H1 (cell line): ENCODE measurements around the gene ARHGDIB. TPM values are rescaled to one million over a fixed set of nuclear protein-coding genes. Genes with fewer than 3 reads are reported as not detected.

Experiments used
- CTCF ChIA-PET: fragments of 300-600 bp; sonication (Branson Sonifier 250); formaldehyde crosslinking; loops from one replicate; lab custom pipeline; 2021; ENCODE audit not compliant: partially characterized antibody; lab: Charles Lee
- POLR2A ChIA-PET: fragments of 300-600 bp; sonication (Branson Sonifier 250); formaldehyde crosslinking; loops from one replicate; lab custom pipeline; 2021; ENCODE audit warnings: inconsistent platforms; ENCODE audit not compliant: partially characterized antibody; lab: Charles Lee
- DNase-seq, 2 experiments: peaks; one replicate each; pipeline versions ENCODE4 v3.0.0 to v3.0.0-alpha.2; 2010 to 2022; ENCODE audit warnings: low spot score in 2 of 2, low read depth in 1 of 2, mixed read lengths in 1 of 2
- FAIRE-seq: peaks from 2 replicates; lab custom pipeline; 2011; peaks lifted over from hg19 to GRCh38; lab: Jason Lieb, UNC
- H2AFZ ChIP-seq: 2 replicates; pipeline ENCODE4 v1.8.1; 2012; ENCODE audit warnings: low read length, inconsistent platforms
- H2AK5ac ChIP-seq: 2 replicates; pipeline ENCODE4 v1.6.1; 2013; ENCODE audit warnings: low read depth, low read length
- H2BK120ac ChIP-seq: replicated peaks from 2 replicates; pipeline ENCODE3; 2013; ENCODE audit warnings: low read depth, low read length, inconsistent platforms
- H2BK12ac ChIP-seq: 2 replicates; pipeline ENCODE4 v1.6.1; 2013; ENCODE audit warnings: low read depth, low read length
- H2BK15ac ChIP-seq: 2 replicates; pipeline ENCODE4 v1.6.1; 2013; ENCODE audit warnings: low read length
- H2BK20ac ChIP-seq: 2 replicates; pipeline ENCODE4 v1.6.1; 2013; ENCODE audit warnings: low read length
- H2BK5ac ChIP-seq: 2 replicates; pipeline ENCODE4 v1.6.1; 2013; ENCODE audit warnings: low read depth, low read length
- H3K14ac ChIP-seq: 2 replicates; pipeline ENCODE4 v1.6.1; 2013; ENCODE audit warnings: inconsistent platforms; ENCODE audit not compliant: insufficient read length
- H3K18ac ChIP-seq: 2 replicates; pipeline ENCODE4 v1.6.1; 2013; ENCODE audit warnings: low read length; ENCODE audit errors: extremely low read depth
- H3K23ac ChIP-seq: 2 replicates; pipeline ENCODE4 v1.6.1; 2013; ENCODE audit warnings: inconsistent platforms; ENCODE audit not compliant: insufficient read length
- H3K23me2 ChIP-seq: 2 replicates; pipeline ENCODE4 v1.6.1; 2013; ENCODE audit warnings: low read depth, low read length
- H3K27ac ChIP-seq: 2 replicates; pipeline ENCODE4 v1.6.1; 2011; ENCODE audit warnings: low read depth, low read length, inconsistent platforms
- H3K27me3 ChIP-seq, 4 experiments: replicated peaks in 1 of 4; 1 replicate in 1 of 4; 2 replicates in 3 of 4; pipeline versions ENCODE4 v1.6.1 to v1.8.1; 2011 to 2013; ENCODE audit warnings: low read length in 3 of 4, mild to moderate bottlenecking in 3 of 4, inconsistent platforms in 2 of 4, mixed read lengths in 2 of 4, moderate library complexity in 1 of 4; ENCODE audit not compliant: control insufficient read depth in 3 of 4, insufficient read depth in 3 of 4; ENCODE audit errors: extremely low read depth in 1 of 4
- H3K36me3 ChIP-seq, 4 experiments: 2 replicates each; pipeline versions ENCODE4 v1.6.1 to v1.8.1; 2011 to 2013; ENCODE audit warnings: mild to moderate bottlenecking in 4 of 4, low read length in 3 of 4, moderate library complexity in 2 of 4, control low read depth in 1 of 4, inconsistent platforms in 1 of 4; ENCODE audit not compliant: insufficient read depth in 4 of 4, control insufficient read depth in 2 of 4
- H3K4ac ChIP-seq: replicated peaks from 2 replicates; pipeline ENCODE3; 2013; ENCODE audit warnings: low read length, low read depth, mixed read lengths, inconsistent platforms; ENCODE audit not compliant: insufficient read length
- H3K4me1 ChIP-seq, 4 experiments: replicated peaks in 1 of 4; 1 replicate in 1 of 4; 2 replicates in 3 of 4; pipeline versions ENCODE4 v1.6.1 to v1.8.1; 2011 to 2013; ENCODE audit warnings: low read length in 3 of 4, inconsistent platforms in 2 of 4, mixed read lengths in 1 of 4; ENCODE audit not compliant: insufficient read depth in 4 of 4, control insufficient read depth in 3 of 4
- H3K4me2 ChIP-seq, 2 experiments: 2 replicates each; pipeline versions ENCODE4 v1.6.1 to v1.8.1; 2011 to 2013; ENCODE audit warnings: low read depth in 2 of 2, low read length in 2 of 2, control low read depth in 1 of 2, inconsistent platforms in 1 of 2, mild to moderate bottlenecking in 1 of 2; ENCODE audit not compliant: insufficient read depth in 1 of 2
- H3K4me3 ChIP-seq, 4 experiments: fragments of 200-600, 300-600 bp in 1 of 4; sonication (generic), shearing (Covaris generic), sonication (Bioruptor Twin) in 1 of 4; 2 replicates each; pipeline versions ENCODE4 v1.5.1 to v1.8.1; 2011 to 2016; ENCODE audit warnings: low read length in 4 of 4, low read depth in 3 of 4, control low read depth in 2 of 4, inconsistent platforms in 2 of 4, mild to moderate bottlenecking in 2 of 4, mixed read lengths in 1 of 4, moderate library complexity in 1 of 4; ENCODE audit not compliant: insufficient read depth in 2 of 4; ENCODE audit errors: extremely low read depth in 1 of 4
- H3K56ac ChIP-seq: replicated peaks from 2 replicates; pipeline ENCODE3; 2013; ENCODE audit warnings: low read depth, mild to moderate bottlenecking, mixed read lengths, low read length, inconsistent platforms; ENCODE audit not compliant: insufficient read length
- H3K79me1 ChIP-seq: 2 replicates; pipeline ENCODE4 v1.6.1; 2013; ENCODE audit warnings: low read depth, low read length, control low read depth
- H3K79me2 ChIP-seq, 2 experiments: 2 replicates each; pipeline versions ENCODE4 v1.6.1 to v1.8.1; 2012 to 2013; ENCODE audit warnings: low read length in 2 of 2, mild to moderate bottlenecking in 2 of 2, inconsistent platforms in 1 of 2; ENCODE audit not compliant: insufficient read depth in 2 of 2, control insufficient read depth in 1 of 2
- H3K9ac ChIP-seq, 4 experiments: replicated peaks in 1 of 4; 1 replicate in 1 of 4; 2 replicates in 3 of 4; pipeline versions ENCODE4 v1.6.1 to v1.8.1; 2011 to 2013; ENCODE audit warnings: low read depth in 3 of 4, low read length in 3 of 4, control low read depth in 2 of 4, mild to moderate bottlenecking in 2 of 4, moderate library complexity in 2 of 4, inconsistent platforms in 1 of 4; ENCODE audit errors: extremely low read depth in 1 of 4
- H3K9me3 ChIP-seq, 2 experiments: 2 replicates each; pipeline versions ENCODE4 v1.6.1 to v1.8.1; 2012 to 2013; ENCODE audit warnings: mild to moderate bottlenecking in 2 of 2, moderate library complexity in 2 of 2, control low read depth in 1 of 2, inconsistent platforms in 1 of 2, low read depth in 1 of 2, low read length in 1 of 2, mixed read lengths in 1 of 2; ENCODE audit not compliant: insufficient read depth in 2 of 2
- H4K20me1 ChIP-seq, 2 experiments: replicated peaks in 1 of 2; 2 replicates each; pipeline versions ENCODE3 to v1.8.1; 2011 to 2013; ENCODE audit warnings: inconsistent platforms in 2 of 2, low read length in 2 of 2, mild to moderate bottlenecking in 1 of 2; ENCODE audit not compliant: insufficient read depth in 2 of 2, control insufficient read depth in 1 of 2
- H4K5ac ChIP-seq: 2 replicates; pipeline ENCODE4 v1.6.1; 2013; ENCODE audit warnings: low read length, low read depth, mixed read lengths, inconsistent platforms; ENCODE audit not compliant: insufficient read length
- H4K8ac ChIP-seq: 2 replicates; pipeline ENCODE4 v1.8.0; 2013; ENCODE audit warnings: mild to moderate bottlenecking, moderate library complexity, low read length, inconsistent platforms; ENCODE audit not compliant: insufficient read depth; ENCODE audit errors: extremely low read depth
- H4K91ac ChIP-seq: replicated peaks from 2 replicates; pipeline ENCODE3; 2013; ENCODE audit warnings: low read length, mixed read lengths, inconsistent platforms; ENCODE audit not compliant: insufficient read length
- ASH2L ChIP-seq: fragments of 200-600, 300-600 bp; sonication (generic); IDR thresholded peaks from one replicate; pipeline ENCODE4 v1.7.1; 2017; ENCODE audit warnings: low read length
- BCL11A ChIP-seq, 2 experiments: IDR thresholded peaks; one replicate each; pipeline ENCODE4 v1.6.1; 2011; ENCODE audit warnings: low read depth in 2 of 2, low read length in 2 of 2, mild to moderate bottlenecking in 2 of 2
- CTBP2 ChIP-seq: IDR thresholded peaks from 2 replicates; pipeline ENCODE4 v1.7.0; 2011; ENCODE audit warnings: borderline replicate concordance, mild to moderate bottlenecking, moderate library complexity, mixed read lengths, low read length; ENCODE audit not compliant: insufficient read depth, insufficient read length
- GABPA ChIP-seq: IDR thresholded peaks from 2 replicates; pipeline ENCODE4 v1.6.1; 2011; ENCODE audit warnings: mild to moderate bottlenecking, low read length, moderate library complexity, borderline replicate concordance; ENCODE audit not compliant: insufficient read depth
- JUND ChIP-seq: IDR thresholded peaks from 2 replicates; pipeline ENCODE4 v1.6.1; 2011; ENCODE audit warnings: mild to moderate bottlenecking, improper control_type of control experiment, low read length
- NRF1 ChIP-seq: IDR thresholded peaks from 2 replicates; pipeline ENCODE4 v1.6.1; 2011; ENCODE audit warnings: mild to moderate bottlenecking, low read depth, low read length, improper control_type of control experiment
- POLR2AphosphoS5 ChIP-seq: IDR thresholded peaks from 2 replicates; pipeline ENCODE4 v1.6.1; 2011; ENCODE audit warnings: low read depth, low read length
- RFX5 ChIP-seq: IDR thresholded peaks from 2 replicates; pipeline ENCODE4 v1.6.1; 2011; ENCODE audit warnings: low read depth, low read length, improper control_type of control experiment, borderline replicate concordance
- RXRA ChIP-seq: IDR thresholded peaks from 2 replicates; pipeline ENCODE4 v1.6.1; 2011; ENCODE audit warnings: low read depth, mild to moderate bottlenecking, low read length, moderate library complexity; ENCODE audit not compliant: insufficient read depth
- SIX5 ChIP-seq: IDR thresholded peaks from 2 replicates; pipeline ENCODE4 v1.6.1; 2011; ENCODE audit warnings: mild to moderate bottlenecking, low read depth, low read length
- SP1 ChIP-seq: IDR thresholded peaks from 2 replicates; pipeline ENCODE4 v1.6.1; 2011; ENCODE audit warnings: low read depth, low read length
- SP2 ChIP-seq: IDR thresholded peaks from 2 replicates; pipeline ENCODE4 v1.6.1; 2012; ENCODE audit warnings: mild to moderate bottlenecking, low read length, inconsistent platforms
- TBP ChIP-seq: IDR thresholded peaks from 2 replicates; pipeline ENCODE4 v1.6.1; 2011; ENCODE audit warnings: low read depth, low read length, improper control_type of control experiment
- TCF12 ChIP-seq: IDR thresholded peaks from 2 replicates; pipeline ENCODE4 v1.6.1; 2011; ENCODE audit warnings: low read depth, mild to moderate bottlenecking, low read length
- TEAD4 ChIP-seq: IDR thresholded peaks from 2 replicates; pipeline ENCODE4 v1.6.1; 2012; ENCODE audit warnings: low read depth, low read length, inconsistent platforms, mixed read lengths
- WGBS, 2 experiments: shearing (Covaris generic) in 1 of 2; methylation state at CpG; one replicate each; pipeline versions ENCODE4 v1.1.6 to v1.1.7; 2013 to 2015; ENCODE audit warnings: low lambda C conversion rate in 2 of 2, mixed read lengths in 2 of 2, inconsistent platforms in 1 of 2, low coverage in 1 of 2, missing lambda C conversion rate in 1 of 2; ENCODE audit not compliant: insufficient replicate concordance in 2 of 2, insufficient coverage in 1 of 2, insufficient read length in 1 of 2; ENCODE audit errors: extremely low coverage in 1 of 2, missing lambda C conversion rate in 1 of 2; 5-methylcytosine and 5-hydroxymethylcytosine counted together
- polyA plus RNA-seq, 7 experiments: library from polyadenylated mRNA; depleted of rRNA in 3 of 7; stranded (reverse) in 5 of 7; unstranded in 2 of 7; fragments of >200 nt in 5 of 7; fragments of 200-250 nt in 2 of 7; gene quantifications; 1 replicate in 5 of 7; 2 replicates in 1 of 7; 4 replicates in 1 of 7; pipeline versions ENCODE4 v1.2.1 to v1.2.3, GENCODE V29; 2011 to 2013; ENCODE audit warnings: missing spikeins in 2 of 7, mixed read lengths in 2 of 7
- total RNA-seq: library from RNA; stranded (reverse); fragmentation: NEBNext Ultra II Directional; extraction: Animal tissue kit (Norgen Biotek cat#: 25700); gene quantifications from 2 replicates; pipeline ENCODE4 v1.2.1, GENCODE V29; 2021
- TF ChIP-seq, protein P1 (sequence below): IDR thresholded peaks from 2 replicates; pipeline ENCODE4 v1.6.1; 2011; ENCODE audit warnings: low read depth, mild to moderate bottlenecking, low read length; ENCODE audit not compliant: insufficient read depth

Gene ARHGDIB
- total and polyA plus RNA-seq, 2 of the 8 experiments (the other 6 are each of a cell fraction or from before 2014, with no cell fraction given), result 0.82 to 1.3 TPM

DNA sequence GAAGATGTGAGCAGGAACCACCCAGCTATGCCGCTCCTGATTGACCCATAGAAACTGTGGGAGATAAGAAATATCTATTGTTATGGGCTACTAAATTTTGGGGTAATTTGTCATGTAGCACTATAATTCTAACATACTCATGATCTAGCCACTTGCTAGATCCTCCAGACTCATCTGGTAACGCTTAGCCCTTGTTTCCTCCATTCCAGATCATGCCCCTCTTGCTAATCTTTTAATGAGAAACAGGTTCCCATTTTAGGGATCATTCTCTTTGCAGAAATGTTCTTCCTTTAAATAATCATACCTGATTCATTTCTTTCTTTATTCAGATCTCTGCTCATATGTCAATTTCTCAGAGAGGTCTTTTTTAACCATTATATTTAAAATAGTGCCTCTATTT lies 3.8 kb upstream of the ARHGDIB start:
- Histone ChIP-seq H2BK12ac (no peak overlapping the region), H2AK5ac (no peak overlapping the region), H3K79me1 (no peaks in the 10 kb centered on the region), H3K4ac (no peak overlapping the region), H4K20me1 (no peaks in the 10 kb centered on the region), H2AFZ (no peak overlapping the region), H3K9me3 (no peaks in the 10 kb centered on the region), H3K18ac (no peak overlapping the region), H3K23me2 (no peaks in the 10 kb centered on the region), H2BK120ac (no peak overlapping the region), H3K79me2 (no peaks in the 10 kb centered on the region), H2BK20ac (no peak overlapping the region), H4K91ac (no peak overlapping the region), H3K14ac (no peak overlapping the region), H3K4me2 (no peak overlapping the region), H3K56ac (no peak overlapping the region), H4K5ac (no peak overlapping the region), H3K9ac (no peak overlapping the region), H3K4me3 (no peak overlapping the region), H2BK5ac (no peak overlapping the region), H3K4me1 (no peaks in the 10 kb centered on the region), H3K27me3 (peaks cover 0 to 1% (median 0%) of the 10 kb centered on the region in 4 experiments; a peak in 1 of 7 replicates), H4K8ac (no peak overlapping the region), H3K36me3 (no peaks in the 10 kb centered on the region), H3K23ac (no peak overlapping the region), H2BK15ac (no peak overlapping the region), H3K27ac (no peak overlapping the region)
- CTCF ChIA-PET, result interaction anchor here (0.8 to 1.5 kb wide), 3 partner anchors 17 to 30 kb away, joined by 3 to 5 read pairs (median 5); partner anchors contain the start of gene ERP27
- 87% methylated on average over 2 of the region's 2 CpGs; no CpG with 5 or more reads in 1 of the 2 experiments for WGBS, 2 experiments
- DNase-seq (no peak), FAIRE-seq (no peak)
- POLR2A ChIA-PET, result no interaction called here
- TF ChIP-seq POLR2AphosphoS5 (no peak), TBP (no peak), CTBP2 (no peak), TEAD4 (no peak), BCL11A (IDR thresholded peaks at IDR 0.05; ENCODE audit: low read depth in 2 of 2, low read length in 2 of 2) (no peak), RXRA (no peak), SIX5 (no peak), NRF1 (no peak), ASH2L (no peak), GABPA (no peak), JUND (no peak), SP2 (no peak), TCF12 (no peak), SP1 (no peak), RFX5 (no peak)
- TF ChIP-seq, protein P1, sequence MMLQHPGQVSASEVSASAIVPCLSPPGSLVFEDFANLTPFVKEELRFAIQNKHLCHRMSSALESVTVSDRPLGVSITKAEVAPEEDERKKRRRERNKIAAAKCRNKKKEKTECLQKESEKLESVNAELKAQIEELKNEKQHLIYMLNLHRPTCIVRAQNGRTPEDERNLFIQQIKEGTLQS, result no peak
